IMR-90 (cell line): ENCODE measurements around the gene AP3B1. TPM values are rescaled to one million over a fixed set of nuclear protein-coding genes. Genes with fewer than 3 reads are reported as not detected.

Experiments
- ATAC-seq: fragments of 200-7000 bp; cut with Tn5 transposase; 2 replicates; pipeline ENCODE4 v1.9.1; 2020; ENCODE audit warnings: low read depth, mild to moderate bottlenecking, moderate library complexity
- BruUV-seq: library from RNA; stranded (reverse); fragments of 400-500 nt; replicated peaks from 2 replicates; lab custom pipeline; 2021; lab: Mats Ljungman, UMichigan
- CTCF ChIA-PET: fragments of 300-600 bp; formaldehyde crosslinking; extraction: SDS; loops from one replicate; lab custom pipeline; 2021; ENCODE audit warnings: antibody characterized with exemption; lab: Yijun Ruan, JAX
- POLR2A ChIA-PET: fragments of 300-600 bp; sonication (Branson Sonifier 250); formaldehyde crosslinking; loops from one replicate; lab custom pipeline; 2022; ENCODE audit warnings: antibody characterized with exemption; ENCODE audit not compliant: unreplicated experiment; lab: Charles Lee
- DNase-seq: peaks from one replicate; pipeline ENCODE4 v3.0.0; 2013
- H2AFZ ChIP-seq: replicated peaks from 2 replicates; pipeline ENCODE3; 2013; ENCODE audit warnings: low read length, mild to moderate bottlenecking; ENCODE audit not compliant: poor library complexity
- H2AK5ac ChIP-seq: 2 replicates; pipeline ENCODE4 v1.6.1; 2013; ENCODE audit warnings: low read depth, low read length, inconsistent platforms
- H2AK9ac ChIP-seq: replicated peaks from 2 replicates; pipeline ENCODE3; 2013; ENCODE audit warnings: mild to moderate bottlenecking, low read depth, low read length, moderate library complexity; ENCODE audit not compliant: poor library complexity
- H2BK120ac ChIP-seq: 2 replicates; pipeline ENCODE4 v1.6.1; 2013; ENCODE audit warnings: low read depth, low read length, inconsistent platforms
- H2BK15ac ChIP-seq: 3 replicates; pipeline ENCODE4 v1.6.1; 2013; ENCODE audit warnings: low read depth, low read length, inconsistent platforms
- H2BK20ac ChIP-seq: 2 replicates; pipeline ENCODE4 v1.6.1; 2013; ENCODE audit warnings: low read depth, mild to moderate bottlenecking, inconsistent platforms, low read length, moderate library complexity
- H2BK5ac ChIP-seq: 2 replicates; pipeline ENCODE4 v1.6.1; 2013; ENCODE audit warnings: mild to moderate bottlenecking, low read depth, low read length, inconsistent platforms; ENCODE audit not compliant: poor library complexity, severe bottlenecking
- H3K14ac ChIP-seq: replicated peaks from 2 replicates; pipeline ENCODE4 v1.6.1; 2013; ENCODE audit warnings: low read depth, low read length, inconsistent platforms
- H3K18ac ChIP-seq: 2 replicates; pipeline ENCODE4 v1.6.1; 2013; ENCODE audit warnings: low read depth, low read length, control low read depth
- H3K23ac ChIP-seq: 2 replicates; pipeline ENCODE4 v1.6.1; 2013; ENCODE audit warnings: low read depth, low read length, inconsistent platforms
- H3K27ac ChIP-seq: 2 replicates; pipeline ENCODE4 v1.5.1; 2013; ENCODE audit warnings: mild to moderate bottlenecking, control low read depth, low read length; ENCODE audit not compliant: insufficient read depth
- H3K27me3 ChIP-seq: 2 replicates; pipeline ENCODE4 v1.6.1; 2013; ENCODE audit warnings: low read length; ENCODE audit not compliant: control insufficient read depth, insufficient read depth
- H3K36me3 ChIP-seq: 2 replicates; pipeline ENCODE4 v1.6.1; 2013; ENCODE audit warnings: low read length, mixed read lengths; ENCODE audit not compliant: control insufficient read depth, insufficient read depth
- H3K4ac ChIP-seq: 2 replicates; pipeline ENCODE4 v1.6.1; 2013; ENCODE audit warnings: low read depth, low read length, inconsistent platforms
- H3K4me1 ChIP-seq: 2 replicates; pipeline ENCODE4 v1.6.1; 2013; ENCODE audit warnings: low read length, mixed read lengths; ENCODE audit not compliant: control insufficient read depth, insufficient read depth
- H3K4me2 ChIP-seq: 2 replicates; pipeline ENCODE4 v1.6.1; 2013; ENCODE audit warnings: low read depth, mild to moderate bottlenecking, control low read depth, low read length, moderate library complexity
- H3K4me3 ChIP-seq: 2 replicates; pipeline ENCODE4 v1.5.1; 2013; ENCODE audit warnings: low read depth, mild to moderate bottlenecking, control low read depth, low read length, moderate library complexity; ENCODE audit not compliant: insufficient read depth
- H3K56ac ChIP-seq: 2 replicates; pipeline ENCODE4 v1.6.1; 2013; ENCODE audit warnings: low read length, inconsistent platforms; ENCODE audit not compliant: insufficient read depth; ENCODE audit errors: extremely low read depth
- H3K79me1 ChIP-seq, 2 experiments: 2 replicates each; pipeline ENCODE4 v1.6.1; 2013; ENCODE audit warnings: low read length in 2 of 2, inconsistent platforms in 1 of 2, low read depth in 1 of 2
- H3K9ac ChIP-seq: 2 replicates; pipeline ENCODE4 v1.6.1; 2013; ENCODE audit warnings: low read depth, low read length, control low read depth
- H3K9me1 ChIP-seq: 2 replicates; pipeline ENCODE4 v1.6.1; 2013; ENCODE audit warnings: low read length, inconsistent platforms; ENCODE audit not compliant: insufficient read depth
- H3K9me3 ChIP-seq: 2 replicates; pipeline ENCODE4 v1.6.1; 2013; ENCODE audit warnings: low read length; ENCODE audit not compliant: control insufficient read depth, insufficient read depth
- H4K20me1 ChIP-seq: 2 replicates; pipeline ENCODE4 v1.6.1; 2013; ENCODE audit warnings: low read length, inconsistent platforms; ENCODE audit not compliant: insufficient read depth
- H4K5ac ChIP-seq: 2 replicates; pipeline ENCODE4 v1.6.1; 2013; ENCODE audit warnings: mild to moderate bottlenecking, low read depth, low read length, control low read depth
- H4K8ac ChIP-seq, 2 experiments: 2 replicates each; pipeline ENCODE4 v1.6.1; 2013; ENCODE audit warnings: low read depth in 2 of 2, low read length in 2 of 2, control low read depth in 1 of 2, inconsistent platforms in 1 of 2
- H4K91ac ChIP-seq: 2 replicates; pipeline ENCODE4 v1.6.1; 2013; ENCODE audit warnings: low read depth, low read length, inconsistent platforms; ENCODE audit not compliant: insufficient read depth
- CHD1 ChIP-seq: IDR thresholded peaks from 2 replicates; pipeline ENCODE4 v1.6.1; 2012; ENCODE audit warnings: low read depth, low read length, improper control_type of control experiment
- CTCF ChIP-seq: conservative IDR thresholded peaks from 2 replicates; pipeline ENCODE4 v1.5.1; 2012; ENCODE audit warnings: mild to moderate bottlenecking, low read depth, low read length, improper control_type of control experiment
- FOS ChIP-seq: fragments of 150-350 bp; IDR thresholded peaks from 2 replicates; pipeline ENCODE4 v1.6.1; 2016; ENCODE audit warnings: low read depth, low read length
- MAFK ChIP-seq: IDR thresholded peaks from 2 replicates; pipeline ENCODE4 v1.6.1; 2012; ENCODE audit warnings: low read depth, low read length, improper control_type of control experiment
- MXI1 ChIP-seq: IDR thresholded peaks from 2 replicates; pipeline ENCODE4 v1.6.1; 2012; ENCODE audit warnings: low read depth, mild to moderate bottlenecking, low read length, moderate library complexity, borderline replicate concordance
- POLR2A ChIP-seq: IDR thresholded peaks from 2 replicates; pipeline ENCODE4 v1.6.1; 2012; ENCODE audit warnings: mild to moderate bottlenecking, low read depth, low read length
- RFX5 ChIP-seq: IDR thresholded peaks from 2 replicates; pipeline ENCODE4 v1.8.0; 2012; ENCODE audit warnings: low read depth, mild to moderate bottlenecking, low read length, moderate library complexity
- WGBS, 2 experiments: methylation state at CpG; one replicate each; pipeline versions ENCODE4 v1.1.5 to v1.1.7; 2013; ENCODE audit warnings: missing lambda C conversion rate in 2 of 2; ENCODE audit not compliant: insufficient read length in 1 of 2; ENCODE audit errors: extremely low coverage in 2 of 2; 5-methylcytosine and 5-hydroxymethylcytosine counted together
- dilution Hi-C: fragments of 300-500 bp; cut with HindIII; formaldehyde crosslinking; loops from one replicate; pipeline ENCODE4 v1.14.3; 2018; ENCODE audit warnings: low sequenced_read_pairs; ENCODE audit not compliant: unreplicated experiment
- in situ Hi-C: fragments of 300-500 bp; cut with MboI; formaldehyde crosslinking; loops from 3 replicates; pipeline ENCODE4 v1.14.3; 2019; ENCODE audit warnings: low sequenced_read_pairs, inconsistent platforms, mixed read lengths
- intact Hi-C: fragments of 100-400 bp; cut with micrococcal nuclease; formaldehyde crosslinking; loops from 2 replicates; pipeline ENCODE4 v1.10.0; 2022
- polyA plus RNA-seq, 3 experiments: library from polyadenylated mRNA; depleted of rRNA; stranded (reverse); fragments of >200 nt; gene quantifications; 2 replicates each; pipeline ENCODE4 v1.2.3, GENCODE V29; 2012; ENCODE audit warnings: low replicate concordance in 1 of 3
- total RNA-seq: library from RNA; depleted of rRNA; stranded (reverse); fragments of >200 nt; gene quantifications from 2 replicates; pipeline ENCODE4 v1.2.3, GENCODE V29; 2012

AP3B1 gene
- total and polyA plus RNA-seq, 2 of the 4 experiments (the other 2 are of a cell fraction): 33.1 to 59.0 TPM

- Histone ChIP-seq H3K27me3 (no peaks in the 10 kb centered on the region), H3K9ac (no peak overlapping the region), H3K4ac (no peak overlapping the region), H3K27ac (no peak overlapping the region), H2AFZ (no peak overlapping the region), H3K4me1 (peaks cover 6% of the 10 kb centered on the region), H3K9me1 (peaks cover 8% of the 10 kb centered on the region; the same call in 1 of the 2 replicates), H2BK15ac (no peak overlapping the region), H3K9me3 (no peaks in the 10 kb centered on the region), H3K79me1 (peaks cover 6 to 8% of the 10 kb centered on the region in 2 experiments), H3K23ac (no peak overlapping the region), H3K4me3 (no peak overlapping the region), H4K8ac (no peak overlapping the region), H3K18ac (no peak overlapping the region), H3K56ac (no peak overlapping the region), H2BK20ac (no peak overlapping the region), H3K36me3 (peaks cover 7% of the 10 kb centered on the region; the same call in 1 of the 2 replicates), H4K5ac (no peak overlapping the region), H2AK9ac (no peak overlapping the region), H3K14ac (no peak overlapping the region), H4K20me1 (no peaks in the 10 kb centered on the region), H2BK120ac (no peak overlapping the region), H4K91ac (no peak overlapping the region), H2BK5ac (no peak overlapping the region), H2AK5ac (no peak overlapping the region), H3K4me2 (no peak overlapping the region)
- dilution Hi-C loops (no loop called here), in situ Hi-C loops (no loop called here), intact Hi-C loops (loop anchor here (10.0 kb wide), 1 partner anchor 356 kb away; no protein-coding TSS in a partner anchor)
- no peak for TF ChIP-seq RFX5
- TF ChIP-seq MXI1: no peak
- TF ChIP-seq CHD1: no peak
- no peak for TF ChIP-seq MAFK
- TF ChIP-seq FOS: no peak
- TF ChIP-seq CTCF: no peak
- TF ChIP-seq POLR2A: no peak
- 80% methylated on average over 1 of the region's 7 CpGs; no CpG with 5 or more reads in 1 of the 2 experiments for WGBS, 2 experiments
- POLR2A ChIA-PET: interaction anchor here (0.6 kb wide), 1 partner anchor 9 kb away, joined by 8 read pairs; no protein-coding TSS in a partner anchor
- BruUV-seq: no TSS peak
- DNase-seq (no peak), ATAC-seq (no peak)
- CTCF ChIA-PET: interaction anchor here (1.1 kb wide), 1 partner anchor 16 kb away, joined by 3 read pairs; no protein-coding TSS in a partner anchor
Observed at GRCh38 chr5:78001197-78001596, 293.3 kb downstream of the AP3B1 start.
